ENCODE results near the gene SGCD. TPM values are rescaled to one million over a fixed set of nuclear protein-coding genes. Genes with fewer than 3 reads are reported as not detected.

Gene SGCD
- total and polyA plus RNA-seq, 10 donors = 0.26 to 5.3 (median 1.3) TPM

GRCh38 chr5:156388233-156388632, 61.3 kb downstream of the SGCD start:
- intact Hi-C loops (cut with DNase I; ENCODE audit: low total_unique reads) = no loop called here
- 18 to 46% (median 30%) methylated on average over 2 of the region's 2 CpGs for WGBS, 5 donors
- no peak overlapping the region for H3K4me3 ChIP-seq

GRCh38 chr5:156391139-156391538, 64.2 kb downstream of the SGCD start:
- intact Hi-C loops (cut with DNase I; ENCODE audit: low total_unique reads) = no loop called here
- Histone ChIP-seq H3K9me3 (no peaks in the 10 kb centered on the region), H3K27me3 (replicated peaks in 1 of 7) (no peaks in the 10 kb centered on the region), H3K27ac (no peak overlapping the region), H3K36me3 (no peaks in the 10 kb centered on the region), H3K4me3 (no peak overlapping the region), H3K4me1 (no peaks in the 10 kb centered on the region)
- DNase-seq = no peak
- TF ChIP-seq POLR2AphosphoS5 (IDR thresholded peaks at IDR 0.05) (no peak), CTCF (IDR thresholded peaks at IDR 0.05 in 8 of 11, conservative IDR thresholded peaks at IDR 0.05 in 3 of 11) (no peak)
- 79 to 84% (median 82%) methylated on average over 7 of the region's 7 CpGs for WGBS, 5 donors

More at GRCh38 chr5:156388233-156388632, 61.3 kb downstream of the SGCD start:
- TF ChIP-seq POLR2A (IDR thresholded peaks at IDR 0.05) (no peak), CTCF (IDR thresholded peaks at IDR 0.05 in 8 of 11, conservative IDR thresholded peaks at IDR 0.05 in 3 of 11) (no peak), POLR2AphosphoS5 (IDR thresholded peaks at IDR 0.05) (no peak)
- Histone ChIP-seq H3K4me1 (no peaks in the 10 kb centered on the region), H3K27me3 (replicated peaks in 1 of 7) (no peaks in the 10 kb centered on the region), H3K27ac (no peak overlapping the region), H3K9me3 (no peaks in the 10 kb centered on the region), H3K36me3 (no peaks in the 10 kb centered on the region)
- DNase-seq = no peak

GRCh38 chr5:156393980-156394379, 67.0 kb downstream of the SGCD start:
- H3K27me3 ChIP-seq (replicated peaks in 1 of 7) = no peaks in the 10 kb centered on the region
- no peak overlapping the region for H3K4me3 ChIP-seq
- WGBS, 5 donors = 78 to 93% (median 88%) methylated on average over 1 of the region's 1 CpG
- intact Hi-C loops (cut with DNase I; ENCODE audit: low total_unique reads) = no loop called here
- TF ChIP-seq CTCF (IDR thresholded peaks at IDR 0.05 in 8 of 11, conservative IDR thresholded peaks at IDR 0.05 in 3 of 11) (no peak), POLR2AphosphoS5 (IDR thresholded peaks at IDR 0.05) (no peak), POLR2A (IDR thresholded peaks at IDR 0.05) (no peak)
- H3K4me1 ChIP-seq = no peaks in the 10 kb centered on the region
- H3K27ac ChIP-seq = no peak overlapping the region
- H3K36me3 ChIP-seq = no peaks in the 10 kb centered on the region
- DNase-seq = no peak
- no peaks in the 10 kb centered on the region for H3K9me3 ChIP-seq

- Histone ChIP-seq H3K27ac (no peak overlapping the region), H3K9me3 (no peaks in the 10 kb centered on the region), H3K36me3 (no peaks in the 10 kb centered on the region), H3K4me3 (no peak overlapping the region), H3K27me3 (replicated peaks in 1 of 7) (no peaks in the 10 kb centered on the region), H3K4me1 (no peaks in the 10 kb centered on the region)
- intact Hi-C loops (cut with DNase I; ENCODE audit: low total_unique reads) = no loop called here
- no peak for DNase-seq
- TF ChIP-seq POLR2AphosphoS5 (IDR thresholded peaks at IDR 0.05) = no peak
- TF ChIP-seq CTCF (IDR thresholded peaks at IDR 0.05 in 8 of 11, conservative IDR thresholded peaks at IDR 0.05 in 3 of 11) = no peak
- no peak for TF ChIP-seq POLR2A (IDR thresholded peaks at IDR 0.05)
- 65 to 86% (median 78%) methylated on average over 6 of the region's 6 CpGs for WGBS, 5 donors
Observed at GRCh38 chr5:156394642-156395305, 67.8 kb downstream of the SGCD start.

Data from spleen (tissue), 11 donors.